ENCODE data around the gene KRTAP4-9. TPM values are rescaled to one million over a fixed set of nuclear protein-coding genes. Genes with fewer than 3 reads are reported as not detected.
"Not testable (repeated sequence)": the region's sequence is repeated elsewhere in the genome, so short reads cannot be mapped to it uniquely, and the experiment has no call there.

The KRTAP4-9 gene
- total and polyA plus RNA-seq, 10 of the 15 experiments (the other 5 are each of a cell fraction or from before 2014, with no cell fraction given), result not detected

GRCh38 chr17:41133880-41134735 lies 28.9 kb downstream of the KRTAP4-9 start (continued):
- no peak for TF ChIP-seq RELA (IDR thresholded peaks at IDR 0.05; ENCODE audit: borderline replicate concordance, partially characterized antibody)

- CTCF ChIA-PET; H3K79me2 ChIP-seq (ENCODE audit: control insufficient read depth, insufficient read depth, low read length); H3K4me2 ChIP-seq (ENCODE audit: control insufficient read depth, insufficient read depth); ATAC-seq; H3K27me3 ChIP-seq (replicated peaks in 1 of 2; ENCODE audit: control insufficient read depth in 2 of 2, insufficient read depth in 2 of 2, low read length in 1 of 2); DNase-seq (ENCODE audit: low read depth, low spot score); FAIRE-seq; H3K4me3 ChIP-seq; H2AFZ ChIP-seq (ENCODE audit: control insufficient read depth, low read depth, low read length); H3K9me3 ChIP-seq (replicated peaks; ENCODE audit: control insufficient read depth, insufficient read depth, low read length); RAD21 ChIA-PET (ENCODE audit: unreplicated experiment); POLR2A ChIA-PET; SMC1A ChIA-PET (ENCODE audit: uncharacterized antibody, unreplicated experiment); BruUV-seq (replicated peaks); H3K27ac ChIP-seq (ENCODE audit: control insufficient read depth, insufficient read depth); H3K9ac ChIP-seq (ENCODE audit: control insufficient read depth, insufficient read depth, low read length); H4K20me1 ChIP-seq (ENCODE audit: control insufficient read depth, insufficient read depth); H3K36me3 ChIP-seq (ENCODE audit: control insufficient read depth in 2 of 2, insufficient read depth in 2 of 2, low read length in 1 of 2); in situ Hi-C loops (cut with MboI); H3K4me1 ChIP-seq (ENCODE audit: control insufficient read depth, insufficient read depth, low read length); intact Hi-C loops (cut with micrococcal nuclease; ENCODE audit: unreplicated experiment): not testable (repeated sequence)
- 14% methylated on average over 12 of the region's 12 CpGs for WGBS (ENCODE audit: insufficient coverage, insufficient replicate concordance, low lambda C conversion rate, missing lambda C conversion rate)
Measured at GRCh38 chr17:41139865-41140264, 34.7 kb downstream of the KRTAP4-9 start.

GRCh38 chr17:41140360-41141131 lies 35.4 kb downstream of the KRTAP4-9 start, which contains the start of gene KRTAP4-6:
KRTAP4-6 (minus strand) TSS chr17:41140544; CDS start chr17:41140487, 57 bp downstream.
- POLR2A ChIA-PET, result no interaction called here
- Histone ChIP-seq H3K9ac (ENCODE audit: control insufficient read depth, insufficient read depth, low read length) (no peak within 1 kb of the TSS), H3K79me2 (ENCODE audit: control insufficient read depth, insufficient read depth, low read length) (no peaks in the 10 kb centered on the region), H3K27me3 (replicated peaks in 1 of 2; ENCODE audit: control insufficient read depth in 2 of 2, insufficient read depth in 2 of 2, low read length in 1 of 2) (no peaks in the 10 kb centered on the region), H3K4me3 (no peak within 1 kb of the TSS), H3K9me3 (replicated peaks; ENCODE audit: control insufficient read depth, insufficient read depth, low read length) (no peaks in the 10 kb centered on the region; the same call in 1 of the 3 replicates), H3K27ac (ENCODE audit: control insufficient read depth, insufficient read depth) (no peak within 1 kb of the TSS), H2AFZ (ENCODE audit: control insufficient read depth, low read depth, low read length) (no peak within 1 kb of the TSS), H3K4me2 (ENCODE audit: control insufficient read depth, insufficient read depth) (no peak within 1 kb of the TSS), H3K36me3 (ENCODE audit: control insufficient read depth in 2 of 2, insufficient read depth in 2 of 2, low read length in 1 of 2) (no peaks in the 10 kb centered on the region), H3K4me1 (ENCODE audit: control insufficient read depth, insufficient read depth, low read length) (no peaks in the 10 kb centered on the region), H4K20me1 (ENCODE audit: control insufficient read depth, insufficient read depth) (no peaks in the 10 kb centered on the region)
- no TSS peak for BruUV-seq (replicated peaks)
- RAD21 ChIA-PET (ENCODE audit: unreplicated experiment), result no interaction called here
- intact Hi-C loops (cut with micrococcal nuclease; ENCODE audit: unreplicated experiment), result no loop called here
- no peak for TF ChIP-seq ZNF592 (IDR thresholded peaks at IDR 0.05)
- in situ Hi-C loops (cut with MboI), result no loop called here
- ATAC-seq, result no peak
- SMC1A ChIA-PET (ENCODE audit: uncharacterized antibody, unreplicated experiment), result no interaction called here
- CTCF ChIA-PET, result no interaction called here
- no peak for FAIRE-seq
- WGBS (ENCODE audit: insufficient coverage, insufficient replicate concordance, low lambda C conversion rate, missing lambda C conversion rate), result 19% methylated on average over 6 of the region's 6 CpGs
- no peak for DNase-seq (ENCODE audit: low read depth, low spot score)
